Activated naive CD4-positive, alpha-beta T cell treated with anti-CD3 and anti-CD28 coated beads for 36 hours (primary cell): ENCODE results near the gene SAMD4A. TPM values are rescaled to one million over a fixed set of nuclear protein-coding genes. Genes with fewer than 3 reads are reported as not detected.
"Not testable (repeated sequence)": the region's sequence is repeated elsewhere in the genome, so short reads cannot be mapped to it uniquely, and the experiment has no call there.

Experiments used
- CTCF ChIA-PET: fragments of 350-600 bp; sonication (Branson Sonifier 250); formaldehyde crosslinking; loops from one replicate; lab custom pipeline; 2021; ENCODE audit warnings: antibody characterized with exemption; lab: Charles Lee
- DNase-seq: peaks from one replicate; pipeline ENCODE4 v3.0.0-alpha.2; 2020
- H3K27ac Mint-ChIP-seq: one replicate; pipeline ENCODE4 v1.8.0; 2021; ENCODE audit warnings: mild to moderate bottlenecking, mixed read lengths
- H3K27me3 Mint-ChIP-seq: one replicate; pipeline ENCODE4 v1.8.0; 2021; ENCODE audit warnings: low read depth, mixed read lengths
- H3K36me3 Mint-ChIP-seq: one replicate; pipeline ENCODE4 v1.8.0; 2021; ENCODE audit warnings: low read depth, mixed read lengths
- H3K4me1 Mint-ChIP-seq: one replicate; pipeline ENCODE4 v1.8.0; 2021; ENCODE audit warnings: low read depth, mixed read lengths
- H3K4me3 Mint-ChIP-seq: one replicate; pipeline ENCODE4 v1.8.0; 2021; ENCODE audit warnings: mild to moderate bottlenecking, moderate library complexity, mixed read lengths
- H3K9me3 Mint-ChIP-seq: one replicate; pipeline ENCODE4 v1.8.0; 2021; ENCODE audit warnings: mixed read lengths
- intact Hi-C: fragments of 100-400 bp; cut with micrococcal nuclease; formaldehyde crosslinking; loops from one replicate; pipeline ENCODE4 v1.15.1; 2023
- total RNA-seq, 2 experiments: library from RNA; stranded (reverse); gene quantifications; one replicate each; pipeline ENCODE4 v1.2.3, GENCODE V29; 2021

SAMD4A gene
- total RNA-seq, 2 experiments from 2014 or later = 4.7 to 4.9 TPM

- CTCF ChIA-PET = no interaction called here
- Mint-ChIP-seq H3K4me1 (no peaks in the 10 kb centered on the region), H3K27me3 (no peaks in the 10 kb centered on the region), H3K36me3 (no peaks in the 10 kb centered on the region), H3K9me3 (no peaks in the 10 kb centered on the region), H3K27ac (no peak overlapping the region), H3K4me3 (no peak overlapping the region)
- intact Hi-C loops = no loop called here
- no peak for DNase-seq
Measured at GRCh38 chr14:54603362-54603761, 36.4 kb downstream of the SAMD4A start.

GRCh38 chr14:54606178-54606577, 39.2 kb downstream of the SAMD4A start:
- no peaks in the 10 kb centered on the region for H3K9me3 Mint-ChIP-seq
- no peak overlapping the region for H3K27ac Mint-ChIP-seq
- peaks cover 2% of the 10 kb centered on the region for H3K4me1 Mint-ChIP-seq
- H3K36me3 Mint-ChIP-seq = no peaks in the 10 kb centered on the region
- CTCF ChIA-PET = interaction anchor here (1.0 kb wide), 1 partner anchor 168 kb away, joined by 3 read pairs; no protein-coding TSS in a partner anchor
- H3K4me3 Mint-ChIP-seq = no peak overlapping the region
- DNase-seq = no peak
- H3K27me3 Mint-ChIP-seq = no peaks in the 10 kb centered on the region
- intact Hi-C loops = no loop called here

GRCh38 chr14:54606631-54607133, 39.8 kb downstream of the SAMD4A start:
- H3K4me1 Mint-ChIP-seq = peaks cover 2% of the 10 kb centered on the region
- H3K27me3 Mint-ChIP-seq = no peaks in the 10 kb centered on the region
- H3K9me3 Mint-ChIP-seq = no peaks in the 10 kb centered on the region
- intact Hi-C loops = no loop called here
- CTCF ChIA-PET = interaction anchor here (1.0 kb wide), 1 partner anchor 168 kb away, joined by 3 read pairs; no protein-coding TSS in a partner anchor
- H3K4me3 Mint-ChIP-seq = no peak overlapping the region
- no peak overlapping the region for H3K27ac Mint-ChIP-seq
- no peaks in the 10 kb centered on the region for H3K36me3 Mint-ChIP-seq
- no peak for DNase-seq

GRCh38 chr14:54609576-54609975, 42.6 kb downstream of the SAMD4A start:
- no peak overlapping the region for H3K4me3 Mint-ChIP-seq
- CTCF ChIA-PET = interaction anchor here (1.4 kb wide), 1 partner anchor 18 kb away, joined by 5 read pairs; no protein-coding TSS in a partner anchor
- no peaks in the 10 kb centered on the region for H3K9me3 Mint-ChIP-seq
- no peaks in the 10 kb centered on the region for H3K27me3 Mint-ChIP-seq
- no peak for DNase-seq
- intact Hi-C loops = no loop called here
- no peaks in the 10 kb centered on the region for H3K36me3 Mint-ChIP-seq
- no peak overlapping the region for H3K27ac Mint-ChIP-seq
- peaks cover 2% of the 10 kb centered on the region for H3K4me1 Mint-ChIP-seq

- CTCF ChIA-PET = interaction anchor here (1.4 to 1.6 kb wide), 2 partner anchors 16 to 17 kb away, joined by 4 to 5 read pairs; no protein-coding TSS in a partner anchor
- intact Hi-C loops = no loop called here
- no peak overlapping the region for H3K4me3 Mint-ChIP-seq
- DNase-seq = no peak
- no peaks in the 10 kb centered on the region for H3K9me3 Mint-ChIP-seq
- no peak overlapping the region for H3K27ac Mint-ChIP-seq
- peaks cover 2% of the 10 kb centered on the region for H3K4me1 Mint-ChIP-seq
- no peaks in the 10 kb centered on the region for H3K36me3 Mint-ChIP-seq
- no peaks in the 10 kb centered on the region for H3K27me3 Mint-ChIP-seq
Measured at GRCh38 chr14:54610051-54610977, 43.4 kb downstream of the SAMD4A start.

GRCh38 chr14:54614296-54614695, 47.4 kb downstream of the SAMD4A start:
- intact Hi-C loops = no loop called here
- DNase-seq = no peak
- Mint-ChIP-seq H3K27ac (no peak overlapping the region), H3K4me3 (no peak overlapping the region), H3K4me1 (peaks cover 10% of the 10 kb centered on the region), H3K36me3 (no peaks in the 10 kb centered on the region), H3K27me3 (no peaks in the 10 kb centered on the region), H3K9me3 (no peaks in the 10 kb centered on the region)
- CTCF ChIA-PET = no interaction called here

GRCh38 chr14:54617467-54617866, 50.5 kb downstream of the SAMD4A start:
- no peak overlapping the region for H3K4me3 Mint-ChIP-seq
- DNase-seq = no peak
- intact Hi-C loops = no loop called here
- peaks cover 3% of the 10 kb centered on the region for H3K9me3 Mint-ChIP-seq
- CTCF ChIA-PET = no interaction called here
- peaks cover 3% of the 10 kb centered on the region for H3K36me3 Mint-ChIP-seq
- peaks cover 15% of the 10 kb centered on the region for H3K4me1 Mint-ChIP-seq
- no peaks in the 10 kb centered on the region for H3K27me3 Mint-ChIP-seq
- no peak overlapping the region for H3K27ac Mint-ChIP-seq

GRCh38 chr14:54621686-54622085, 54.8 kb downstream of the SAMD4A start:
- CTCF ChIA-PET = interaction anchor here (1.0 kb wide), 1 partner anchor 23 kb away, joined by 3 read pairs; no protein-coding TSS in a partner anchor
- Mint-ChIP-seq H3K27me3 (no peaks in the 10 kb centered on the region), H3K36me3 (peaks cover 6% of the 10 kb centered on the region), H3K4me1 (peaks cover 39% of the 10 kb centered on the region), H3K9me3 (peaks cover 6% of the 10 kb centered on the region), H3K27ac (no peak overlapping the region), H3K4me3 (no peak overlapping the region)
- intact Hi-C loops = no loop called here
- DNase-seq = no peak

- H3K27me3 Mint-ChIP-seq = no peaks in the 10 kb centered on the region
- H3K27ac Mint-ChIP-seq = no peak overlapping the region
- peaks cover 6% of the 10 kb centered on the region for H3K36me3 Mint-ChIP-seq
- peak; percentile 86 for DNase-seq
- CTCF ChIA-PET = interaction anchor here (0.7 to 1.4 kb wide), 3 partner anchors 9 to 50 kb away, joined by 4 read pairs; no protein-coding TSS in a partner anchor
- intact Hi-C loops = no loop called here
- H3K4me3 Mint-ChIP-seq = no peak overlapping the region
- peaks cover 6% of the 10 kb centered on the region for H3K9me3 Mint-ChIP-seq
- peaks cover 41% of the 10 kb centered on the region for H3K4me1 Mint-ChIP-seq
Measured at GRCh38 chr14:54622192-54622958, 55.4 kb downstream of the SAMD4A start.

- Mint-ChIP-seq H3K4me3 (no peak overlapping the region), H3K27ac (peak overlapping the region; percentile 37), H3K27me3 (no peaks in the 10 kb centered on the region), H3K36me3 (peaks cover 6% of the 10 kb centered on the region), H3K4me1 (peaks cover 47% of the 10 kb centered on the region), H3K9me3 (peaks cover 6% of the 10 kb centered on the region)
- no peak for DNase-seq
- intact Hi-C loops = no loop called here
- CTCF ChIA-PET = interaction anchor here (1.3 to 1.4 kb wide), 2 partner anchors 7 to 51 kb away, joined by 4 read pairs; no protein-coding TSS in a partner anchor
Measured at GRCh38 chr14:54623279-54624004, 56.5 kb downstream of the SAMD4A start.

- H3K27ac Mint-ChIP-seq, CTCF ChIA-PET, intact Hi-C loops, H3K9me3 Mint-ChIP-seq, H3K27me3 Mint-ChIP-seq, H3K4me3 Mint-ChIP-seq, H3K36me3 Mint-ChIP-seq, DNase-seq: not testable (repeated sequence)
- H3K4me1 Mint-ChIP-seq = peaks cover 53% of the 10 kb centered on the region
Measured at GRCh38 chr14:54624005-54624358, 57.1 kb downstream of the SAMD4A start.
